CD4-positive, alpha-beta T cell (primary cell): Measurements from ENCODE around the gene MFAP4. TPM values are rescaled to one million over a fixed set of nuclear protein-coding genes. Genes with fewer than 3 reads are reported as not detected.

Experiments used
- ATAC-seq: fragments of 200-7000 bp; cut with Tn5 transposase; one replicate; pipeline ENCODE4 v1.10.0; 2022; ENCODE audit warnings: mild to moderate bottlenecking; ENCODE audit not compliant: poor library complexity
- CTCF ChIA-PET: fragments of 350-600 bp; sonication (Branson Sonifier 250); formaldehyde crosslinking; loops from one replicate; lab custom pipeline; 2021; ENCODE audit warnings: antibody characterized with exemption, inconsistent platforms; lab: Charles Lee
- POLR2A ChIA-PET: fragments of 350-600 bp; sonication (Branson Sonifier 250); formaldehyde crosslinking; loops from one replicate; lab custom pipeline; 2021; ENCODE audit warnings: antibody characterized with exemption, inconsistent platforms; lab: Charles Lee
- DNase-seq, 14 experiments: peaks; one replicate each; pipeline ENCODE4 v3.0.0-alpha.2; 2013 to 2020; ENCODE audit warnings: mixed read lengths in 2 of 14
- H3K27ac ChIP-seq, 2 donors: one replicate each; pipeline versions ENCODE4 v1.5.1 to v1.7.0; 2013; ENCODE audit warnings: low read length in 2 of 2, low read depth in 1 of 2, mild to moderate bottlenecking in 1 of 2
- H3K27me3 ChIP-seq, 2 experiments: 1 replicate in 1 of 2; 2 replicates in 1 of 2; pipeline versions ENCODE4 v1.6.1 to v1.7.0; 2013; ENCODE audit warnings: low read length in 2 of 2, control low read depth in 1 of 2, mild to moderate bottlenecking in 1 of 2, moderate library complexity in 1 of 2; ENCODE audit not compliant: insufficient read depth in 2 of 2, control insufficient read depth in 1 of 2
- H3K36me3 ChIP-seq: one replicate; pipeline ENCODE4 v1.6.1; 2013; ENCODE audit warnings: low read length, control low read depth; ENCODE audit not compliant: insufficient read depth
- H3K4me1 ChIP-seq: one replicate; pipeline ENCODE4 v1.6.1; 2013; ENCODE audit warnings: low read length, control low read depth; ENCODE audit not compliant: insufficient read depth
- H3K4me3 ChIP-seq: one replicate; pipeline ENCODE4 v1.5.1; 2013; ENCODE audit warnings: mild to moderate bottlenecking, low read length, moderate library complexity
- H3K9me3 ChIP-seq, 2 experiments: 1 replicate in 1 of 2; 2 replicates in 1 of 2; pipeline versions ENCODE4 v1.6.1 to v1.7.0; 2013; ENCODE audit warnings: low read length in 2 of 2, mild to moderate bottlenecking in 2 of 2, control low read depth in 1 of 2, moderate library complexity in 1 of 2; ENCODE audit not compliant: control insufficient read depth in 1 of 2, insufficient read depth in 1 of 2
- H3K27ac Mint-ChIP-seq: one replicate; pipeline ENCODE4 v1.8.0; 2020; ENCODE audit warnings: mixed read lengths
- H3K27me3 Mint-ChIP-seq: one replicate; pipeline ENCODE4 v1.8.0; 2021; ENCODE audit warnings: mixed read lengths
- H3K36me3 Mint-ChIP-seq: one replicate; pipeline ENCODE4 v1.8.0; 2021; ENCODE audit warnings: low read depth, mixed read lengths
- H3K4me1 Mint-ChIP-seq: one replicate; pipeline ENCODE4 v1.8.0; 2021; ENCODE audit warnings: low read depth, mixed read lengths
- H3K4me3 Mint-ChIP-seq: one replicate; pipeline ENCODE4 v1.8.0; 2020; ENCODE audit warnings: mild to moderate bottlenecking, mixed read lengths
- H3K9me3 Mint-ChIP-seq: one replicate; pipeline ENCODE4 v1.8.0; 2020; ENCODE audit warnings: mixed read lengths
- CTCF ChIP-seq: fragments of 200-600 bp; IDR thresholded peaks from one replicate; pipeline ENCODE4 v1.8.0; 2022; ENCODE audit warnings: antibody characterized with exemption, mild to moderate bottlenecking
- intact Hi-C, 2 experiments: fragments of 100-400 bp; cut with DNase I in 1 of 2; cut with micrococcal nuclease in 1 of 2; formaldehyde crosslinking; loops; one replicate each; pipeline versions ENCODE4 v1.15.1 to v1.9.0; 2023 to 2025; cut with DNase I, micrococcal nuclease
- total RNA-seq, 174 experiments: library from RNA in 2 of 174; stranded (reverse) in 2 of 174; gene quantifications; one replicate each; pipeline ENCODE4 v1.2.3 and lab custom pipeline; 2021 to 2026

Gene MFAP4
- total RNA-seq, 2 experiments from 2014 or later, result not detected

DNA sequence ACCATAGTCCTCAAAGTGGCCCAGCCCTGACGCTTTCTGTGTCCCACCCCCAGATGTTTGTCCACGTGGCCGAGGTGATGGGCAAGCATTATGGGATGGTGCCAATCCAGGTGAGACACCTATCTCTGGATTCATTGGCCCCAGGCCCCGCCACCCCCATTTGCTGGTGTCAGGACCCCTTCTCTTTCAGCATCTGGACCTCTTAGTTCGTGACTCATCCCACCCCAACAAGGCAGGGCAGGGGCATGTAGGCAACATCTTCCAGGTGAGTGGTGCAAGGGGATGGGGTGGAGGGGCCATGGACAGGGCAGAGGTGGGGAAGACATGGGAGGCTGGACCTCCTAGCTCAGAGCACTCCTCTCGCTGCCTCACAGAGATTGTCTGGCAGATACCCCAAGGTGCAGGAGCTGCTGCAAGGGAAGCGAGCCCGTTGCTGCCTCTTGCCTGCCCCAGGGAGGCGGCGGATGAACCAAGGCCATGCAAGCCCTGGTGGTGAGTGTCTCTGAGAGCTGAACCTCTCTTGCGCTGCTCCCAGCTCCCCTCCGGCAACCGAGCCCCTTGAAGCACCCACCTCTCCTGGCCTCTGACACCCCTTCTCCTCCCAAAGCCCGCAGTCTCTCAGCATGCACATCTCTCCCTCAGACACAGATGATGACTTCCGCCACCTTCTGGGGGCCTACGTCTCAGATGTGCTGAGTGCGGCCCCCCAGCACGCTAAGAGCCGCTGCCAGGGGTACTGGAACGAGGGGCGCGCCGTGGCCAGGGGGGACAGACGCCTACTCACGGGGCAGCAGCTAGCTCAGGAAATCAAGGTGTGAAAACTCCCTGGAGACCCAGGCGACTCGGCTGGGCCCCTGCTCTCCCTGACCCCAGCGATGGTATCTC, 27.6 kb upstream of the MFAP4 start:
- H3K27me3 ChIP-seq, result peaks cover 0 to 2% of the 10 kb centered on the region in 2 experiments
- intact Hi-C loops, result no loop called here
- H3K4me3 ChIP-seq, result no peak overlapping the region
- no peak overlapping the region for H3K27ac ChIP-seq
- ChIA-PET POLR2A (no interaction called here), CTCF (no interaction called here)
- DNase-seq (no peak), ATAC-seq (no peak)
- Mint-ChIP-seq H3K36me3 (no peaks in the 10 kb centered on the region), H3K27ac (no peak overlapping the region), H3K9me3 (no peaks in the 10 kb centered on the region), H3K27me3 (no peaks in the 10 kb centered on the region), H3K4me1 (peaks cover 12% of the 10 kb centered on the region), H3K4me3 (no peak overlapping the region)
- no peak for TF ChIP-seq CTCF
- H3K9me3 ChIP-seq, result no peaks in the 10 kb centered on the region
- no peaks in the 10 kb centered on the region for H3K36me3 ChIP-seq
- H3K4me1 ChIP-seq, result peaks cover 6% of the 10 kb centered on the region

DNA sequence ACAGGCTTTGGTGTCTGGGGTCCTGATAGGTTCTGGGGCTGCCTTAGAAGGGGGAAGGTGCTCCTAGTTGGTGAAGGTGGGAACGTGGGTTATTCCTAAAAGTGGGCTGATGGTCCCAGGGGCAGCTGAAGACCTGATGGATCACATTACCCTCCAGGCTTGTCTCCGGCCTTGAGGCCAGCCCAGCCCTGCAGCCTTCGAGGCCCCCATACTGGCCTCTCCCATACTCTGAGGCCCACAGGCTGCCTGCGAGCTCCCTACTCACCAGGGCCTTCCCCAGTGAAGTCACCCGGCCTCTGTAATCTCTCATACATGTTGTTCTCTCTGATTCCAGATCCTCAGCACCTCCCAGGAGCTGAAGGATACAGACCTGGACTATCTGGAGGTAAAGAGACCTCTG, 26.8 kb upstream of the MFAP4 start:
- H3K9me3 Mint-ChIP-seq, result no peaks in the 10 kb centered on the region
- no peak overlapping the region for H3K4me3 Mint-ChIP-seq
- Histone ChIP-seq H3K36me3 (no peaks in the 10 kb centered on the region), H3K9me3 (no peaks in the 10 kb centered on the region), H3K4me3 (no peak overlapping the region), H3K27me3 (peaks cover 0 to 2% of the 10 kb centered on the region in 2 experiments), H3K27ac (no peak overlapping the region), H3K4me1 (peaks cover 6% of the 10 kb centered on the region)
- POLR2A ChIA-PET, result no interaction called here
- no peak overlapping the region for H3K27ac Mint-ChIP-seq
- CTCF ChIA-PET, result no interaction called here
- no peak for TF ChIP-seq CTCF
- H3K36me3 Mint-ChIP-seq, result no peaks in the 10 kb centered on the region
- ATAC-seq, result no peak
- intact Hi-C loops, result no loop called here
- no peaks in the 10 kb centered on the region for H3K27me3 Mint-ChIP-seq
- peaks cover 12% of the 10 kb centered on the region for H3K4me1 Mint-ChIP-seq
- DNase-seq, result no peak

GRCh38 chr17:19412984-19413383, 26.0 kb upstream of the MFAP4 start:
- POLR2A ChIA-PET, result no interaction called here
- H3K27ac ChIP-seq, result no peak overlapping the region
- TF ChIP-seq CTCF, result no peak
- Mint-ChIP-seq H3K4me1 (peaks cover 7% of the 10 kb centered on the region), H3K4me3 (no peak overlapping the region), H3K27ac (no peak overlapping the region), H3K36me3 (no peaks in the 10 kb centered on the region), H3K9me3 (no peaks in the 10 kb centered on the region), H3K27me3 (no peaks in the 10 kb centered on the region)
- no peak for ATAC-seq
- peaks cover 3% of the 10 kb centered on the region for H3K4me1 ChIP-seq
- H3K36me3 ChIP-seq, result no peaks in the 10 kb centered on the region
- CTCF ChIA-PET, result no interaction called here
- H3K27me3 ChIP-seq, result peaks cover 0 to 2% of the 10 kb centered on the region in 2 experiments
- no peaks in the 10 kb centered on the region for H3K9me3 ChIP-seq
- intact Hi-C loops, result no loop called here
- H3K4me3 ChIP-seq, result no peak overlapping the region
- DNase-seq, result no peak
